SU-DHL-6 (cell line): ENCODE data around the gene TYW1B.

Source experiments
- H2AFZ ChIP-seq: fragments of 200-600 bp; sonication (generic); 2 replicates; pipeline ENCODE4 v1.6.1; 2014; ENCODE audit warnings: low read depth, mild to moderate bottlenecking, moderate library complexity, mixed read lengths, antibody characterized with exemption, low read length; ENCODE audit not compliant: severe bottlenecking
- H3F3A ChIP-seq: fragments of 200-600 bp; shearing (Covaris generic); 2 replicates; pipeline ENCODE4 v1.6.0; 2016; ENCODE audit warnings: antibody characterized with exemption, mild to moderate bottlenecking; ENCODE audit not compliant: insufficient read depth
- H3K27ac ChIP-seq: fragments of 200-600 bp; sonication (generic); 2 replicates; pipeline ENCODE4 v1.5.1; 2016; ENCODE audit warnings: low read depth, mild to moderate bottlenecking, low read length, moderate library complexity, mixed read lengths
- H3K27me3 ChIP-seq: fragments of 200-600 bp; sonication (generic), shearing (Covaris generic); 2 replicates; pipeline ENCODE4 v1.6.0; 2014; ENCODE audit warnings: mild to moderate bottlenecking, low read length
- H3K36me3 ChIP-seq: fragments of 200-600 bp; sonication (generic); 2 replicates; pipeline ENCODE4 v1.6.1; 2014; ENCODE audit warnings: mild to moderate bottlenecking, low read length, mixed read lengths
- H3K4me2 ChIP-seq: fragments of 300-600, 200-600 bp; shearing (Covaris generic), sonication (generic); 2 replicates; pipeline ENCODE4 v1.6.0; 2014; ENCODE audit warnings: low read length, low read depth, mild to moderate bottlenecking; ENCODE audit not compliant: poor library complexity, severe bottlenecking
- H3K4me3 ChIP-seq: fragments of 200-600 bp; sonication (generic); 2 replicates; pipeline ENCODE4 v1.5.1; 2014; ENCODE audit warnings: antibody characterized with exemption, low read length, mild to moderate bottlenecking, mixed read lengths; ENCODE audit not compliant: insufficient read depth, poor library complexity, severe bottlenecking
- H3K79me2 ChIP-seq: fragments of 200-600 bp; sonication (generic); 2 replicates; pipeline ENCODE4 v1.6.1; 2014; ENCODE audit warnings: mild to moderate bottlenecking, low read length, moderate library complexity; ENCODE audit not compliant: insufficient read depth
- H3K9ac ChIP-seq: fragments of 200-600 bp; sonication (generic); 2 replicates; pipeline ENCODE4 v1.7.0; 2014; ENCODE audit warnings: mild to moderate bottlenecking, low read length
- H3K9me2 ChIP-seq: fragments of 200-600 bp; sonication (generic); replicated peaks from 2 replicates; pipeline ENCODE4 v1.6.1; 2014; ENCODE audit warnings: low read length; ENCODE audit not compliant: insufficient read depth
- H3K9me3 ChIP-seq: fragments of 200-600 bp; sonication (generic); 2 replicates; pipeline ENCODE4 v1.6.1; 2014; ENCODE audit warnings: low read length, mixed read lengths; ENCODE audit not compliant: insufficient read depth
- H4K20me1 ChIP-seq: fragments of 200-600 bp; sonication (generic); 2 replicates; pipeline ENCODE4 v1.6.1; 2014; ENCODE audit warnings: low read depth, mild to moderate bottlenecking, antibody characterized with exemption, low read length, moderate library complexity, mixed read lengths
- EZH2phosphoT487 ChIP-seq: fragments of 200-600 bp; sonication (generic), shearing (Covaris generic); conservative IDR thresholded peaks from 2 replicates; pipeline ENCODE4 v1.6.1; 2018; ENCODE audit warnings: mild to moderate bottlenecking, antibody characterized with exemption, low read length, moderate library complexity, mixed read lengths
- TF ChIP-seq, protein P1 (sequence below): fragments of 200-600 bp; sonication (generic); IDR thresholded peaks from one replicate; pipeline ENCODE4 v1.5.1; 2017; ENCODE audit warnings: antibody characterized with exemption, mild to moderate bottlenecking, low read length, moderate library complexity; ENCODE audit not compliant: insufficient read depth, poor library complexity, severe bottlenecking

The TYW1B gene

DNA sequence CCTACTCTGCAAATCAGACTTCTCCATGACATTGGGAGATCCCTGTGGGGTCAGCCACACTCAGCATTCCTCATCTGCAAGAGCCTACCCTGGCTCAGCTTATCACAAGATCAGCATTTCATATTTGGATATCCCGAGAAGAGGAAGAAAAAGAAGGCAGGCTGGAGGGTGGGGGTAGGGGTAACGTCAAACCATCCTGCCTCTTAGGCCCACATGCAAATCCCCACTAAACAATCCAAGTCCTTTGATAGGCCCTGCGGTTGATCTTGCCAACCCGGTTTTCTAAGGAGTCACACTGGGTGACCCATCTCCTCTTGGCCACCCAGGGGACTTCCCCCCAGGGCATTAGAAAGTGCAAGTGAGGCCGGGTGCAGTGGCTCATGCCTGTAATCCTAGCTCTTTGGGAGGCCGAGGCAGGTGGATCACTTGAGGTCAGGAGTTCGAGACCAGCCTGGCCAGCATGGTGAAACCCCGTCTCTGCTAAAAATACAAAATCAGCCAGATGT is 287.8 kb downstream of the TYW1B start:
- no peak overlapping the region for H3K4me2 ChIP-seq
- TF ChIP-seq EZH2phosphoT487, result no peak
- TF ChIP-seq, protein P1, sequence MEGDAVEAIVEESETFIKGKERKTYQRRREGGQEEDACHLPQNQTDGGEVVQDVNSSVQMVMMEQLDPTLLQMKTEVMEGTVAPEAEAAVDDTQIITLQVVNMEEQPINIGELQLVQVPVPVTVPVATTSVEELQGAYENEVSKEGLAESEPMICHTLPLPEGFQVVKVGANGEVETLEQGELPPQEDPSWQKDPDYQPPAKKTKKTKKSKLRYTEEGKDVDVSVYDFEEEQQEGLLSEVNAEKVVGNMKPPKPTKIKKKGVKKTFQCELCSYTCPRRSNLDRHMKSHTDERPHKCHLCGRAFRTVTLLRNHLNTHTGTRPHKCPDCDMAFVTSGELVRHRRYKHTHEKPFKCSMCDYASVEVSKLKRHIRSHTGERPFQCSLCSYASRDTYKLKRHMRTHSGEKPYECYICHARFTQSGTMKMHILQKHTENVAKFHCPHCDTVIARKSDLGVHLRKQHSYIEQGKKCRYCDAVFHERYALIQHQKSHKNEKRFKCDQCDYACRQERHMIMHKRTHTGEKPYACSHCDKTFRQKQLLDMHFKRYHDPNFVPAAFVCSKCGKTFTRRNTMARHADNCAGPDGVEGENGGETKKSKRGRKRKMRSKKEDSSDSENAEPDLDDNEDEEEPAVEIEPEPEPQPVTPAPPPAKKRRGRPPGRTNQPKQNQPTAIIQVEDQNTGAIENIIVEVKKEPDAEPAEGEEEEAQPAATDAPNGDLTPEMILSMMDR, result no peak
- no peak overlapping the region for H3K27ac ChIP-seq
- H2AFZ ChIP-seq, result no peak overlapping the region
- H3K9me2 ChIP-seq, result no peaks in the 10 kb centered on the region
- H4K20me1 ChIP-seq, result no peaks in the 10 kb centered on the region
- no peaks in the 10 kb centered on the region for H3K79me2 ChIP-seq
- H3K27me3 ChIP-seq, result no peaks in the 10 kb centered on the region
- H3K36me3 ChIP-seq, result no peaks in the 10 kb centered on the region
- no peaks in the 10 kb centered on the region for H3K9me3 ChIP-seq
- H3F3A ChIP-seq, result no peaks in the 10 kb centered on the region
- H3K9ac ChIP-seq, result no peak overlapping the region
- no peak overlapping the region for H3K4me3 ChIP-seq

DNA sequence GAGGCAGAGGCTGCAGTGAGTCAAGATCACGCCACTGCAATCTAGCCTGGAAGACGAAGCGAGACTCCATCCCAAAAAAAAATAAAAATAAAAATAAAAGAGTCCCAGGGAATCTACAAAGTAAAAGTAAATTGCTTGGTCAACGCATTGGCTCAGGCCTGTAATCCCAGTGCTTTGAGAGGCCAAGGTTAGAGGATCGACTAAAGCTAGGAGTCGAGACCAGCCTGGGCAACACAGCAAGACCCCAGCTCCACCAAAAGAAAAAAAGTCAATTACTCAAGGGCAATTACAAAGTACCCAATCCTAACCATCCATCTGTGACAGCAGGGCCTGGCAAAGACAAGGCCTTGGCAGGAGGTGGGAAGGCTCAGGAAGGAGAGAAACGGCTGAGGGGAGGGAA is 288.3 kb downstream of the TYW1B start:
- no peaks in the 10 kb centered on the region for H3K79me2 ChIP-seq
- H3K27me3 ChIP-seq, result no peaks in the 10 kb centered on the region
- no peak overlapping the region for H3K9ac ChIP-seq
- H3K4me2 ChIP-seq, result no peak overlapping the region
- no peak overlapping the region for H3K4me3 ChIP-seq
- no peaks in the 10 kb centered on the region for H3F3A ChIP-seq
- no peaks in the 10 kb centered on the region for H3K9me2 ChIP-seq
- H3K36me3 ChIP-seq, result no peaks in the 10 kb centered on the region
- TF ChIP-seq, protein P1, result no peak
- no peak for TF ChIP-seq EZH2phosphoT487
- H4K20me1 ChIP-seq, result no peaks in the 10 kb centered on the region
- H3K27ac ChIP-seq, result no peak overlapping the region
- no peak overlapping the region for H2AFZ ChIP-seq
- no peaks in the 10 kb centered on the region for H3K9me3 ChIP-seq

DNA sequence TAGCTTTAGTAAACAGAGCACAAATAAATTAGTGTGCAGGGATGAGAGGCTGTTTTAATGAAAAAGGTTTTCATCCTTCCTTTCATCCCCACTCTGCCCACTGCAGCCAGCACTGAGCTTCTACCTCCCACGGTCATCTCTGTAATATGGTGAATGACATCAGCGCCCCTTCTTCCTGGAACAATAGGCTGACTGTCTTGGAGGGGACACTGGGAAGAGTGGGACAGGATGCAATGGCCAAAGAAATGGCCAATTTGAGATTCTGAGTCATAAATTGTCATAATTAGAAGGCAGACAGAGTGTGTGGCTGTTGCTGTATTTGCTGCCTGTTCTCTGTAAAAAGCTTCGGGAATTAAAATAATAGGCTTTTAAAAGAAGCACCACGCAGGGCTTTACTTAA is 289.1 kb downstream of the TYW1B start:
- H3F3A ChIP-seq, result no peaks in the 10 kb centered on the region

More for the DNA sequence above, 289.1 kb downstream of the TYW1B start:
- Histone ChIP-seq H3K27ac (no peak overlapping the region), H2AFZ (no peak overlapping the region), H3K9me3 (no peaks in the 10 kb centered on the region), H3K4me2 (no peak overlapping the region), H3K9ac (no peak overlapping the region), H3K4me3 (no peak overlapping the region), H3K36me3 (no peaks in the 10 kb centered on the region), H3K9me2 (no peaks in the 10 kb centered on the region), H4K20me1 (no peaks in the 10 kb centered on the region), H3K79me2 (no peaks in the 10 kb centered on the region), H3K27me3 (no peaks in the 10 kb centered on the region)
- TF ChIP-seq, protein P1, result no peak
- no peak for TF ChIP-seq EZH2phosphoT487
